ENCODE results near the gene KLHL6. TPM values are rescaled to one million over a fixed set of nuclear protein-coding genes. Genes with fewer than 3 reads are reported as not detected.

Gene KLHL6
- total RNA-seq, 4 donors from 2014 or later: 0.10 to 1.4 (median 0.39) TPM

DNA sequence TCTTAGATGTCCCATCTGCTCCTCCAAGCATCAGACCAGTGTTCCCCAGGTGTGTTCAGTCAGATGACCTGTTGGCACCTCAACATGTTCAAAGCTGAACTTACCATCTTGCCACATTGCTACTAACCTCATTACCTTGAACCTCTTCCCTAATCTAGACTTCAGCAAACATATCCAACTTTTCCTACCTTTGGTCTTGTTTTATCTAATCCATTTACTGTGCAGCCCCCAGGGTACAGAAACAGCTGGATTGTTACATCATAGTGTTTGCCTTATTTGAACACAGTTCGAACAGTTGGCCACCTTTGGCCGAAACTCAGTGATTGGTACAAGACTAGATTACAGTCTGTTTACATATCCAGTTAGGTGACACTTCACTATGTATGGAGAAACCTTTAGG, 91.0 kb downstream of the KLHL6 start:
- TF ChIP-seq POLR2A (IDR thresholded peaks at IDR 0.05) (no peak), EP300 (IDR thresholded peaks at IDR 0.05) (no peak), POLR2AphosphoS5 (IDR thresholded peaks at IDR 0.05) (no peak)
- TF ChIP-seq, protein P1, sequence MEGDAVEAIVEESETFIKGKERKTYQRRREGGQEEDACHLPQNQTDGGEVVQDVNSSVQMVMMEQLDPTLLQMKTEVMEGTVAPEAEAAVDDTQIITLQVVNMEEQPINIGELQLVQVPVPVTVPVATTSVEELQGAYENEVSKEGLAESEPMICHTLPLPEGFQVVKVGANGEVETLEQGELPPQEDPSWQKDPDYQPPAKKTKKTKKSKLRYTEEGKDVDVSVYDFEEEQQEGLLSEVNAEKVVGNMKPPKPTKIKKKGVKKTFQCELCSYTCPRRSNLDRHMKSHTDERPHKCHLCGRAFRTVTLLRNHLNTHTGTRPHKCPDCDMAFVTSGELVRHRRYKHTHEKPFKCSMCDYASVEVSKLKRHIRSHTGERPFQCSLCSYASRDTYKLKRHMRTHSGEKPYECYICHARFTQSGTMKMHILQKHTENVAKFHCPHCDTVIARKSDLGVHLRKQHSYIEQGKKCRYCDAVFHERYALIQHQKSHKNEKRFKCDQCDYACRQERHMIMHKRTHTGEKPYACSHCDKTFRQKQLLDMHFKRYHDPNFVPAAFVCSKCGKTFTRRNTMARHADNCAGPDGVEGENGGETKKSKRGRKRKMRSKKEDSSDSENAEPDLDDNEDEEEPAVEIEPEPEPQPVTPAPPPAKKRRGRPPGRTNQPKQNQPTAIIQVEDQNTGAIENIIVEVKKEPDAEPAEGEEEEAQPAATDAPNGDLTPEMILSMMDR (IDR thresholded peaks at IDR 0.05): no peak
- no peak for DNase-seq (ENCODE audit: low spot score in 2 of 2)

DNA sequence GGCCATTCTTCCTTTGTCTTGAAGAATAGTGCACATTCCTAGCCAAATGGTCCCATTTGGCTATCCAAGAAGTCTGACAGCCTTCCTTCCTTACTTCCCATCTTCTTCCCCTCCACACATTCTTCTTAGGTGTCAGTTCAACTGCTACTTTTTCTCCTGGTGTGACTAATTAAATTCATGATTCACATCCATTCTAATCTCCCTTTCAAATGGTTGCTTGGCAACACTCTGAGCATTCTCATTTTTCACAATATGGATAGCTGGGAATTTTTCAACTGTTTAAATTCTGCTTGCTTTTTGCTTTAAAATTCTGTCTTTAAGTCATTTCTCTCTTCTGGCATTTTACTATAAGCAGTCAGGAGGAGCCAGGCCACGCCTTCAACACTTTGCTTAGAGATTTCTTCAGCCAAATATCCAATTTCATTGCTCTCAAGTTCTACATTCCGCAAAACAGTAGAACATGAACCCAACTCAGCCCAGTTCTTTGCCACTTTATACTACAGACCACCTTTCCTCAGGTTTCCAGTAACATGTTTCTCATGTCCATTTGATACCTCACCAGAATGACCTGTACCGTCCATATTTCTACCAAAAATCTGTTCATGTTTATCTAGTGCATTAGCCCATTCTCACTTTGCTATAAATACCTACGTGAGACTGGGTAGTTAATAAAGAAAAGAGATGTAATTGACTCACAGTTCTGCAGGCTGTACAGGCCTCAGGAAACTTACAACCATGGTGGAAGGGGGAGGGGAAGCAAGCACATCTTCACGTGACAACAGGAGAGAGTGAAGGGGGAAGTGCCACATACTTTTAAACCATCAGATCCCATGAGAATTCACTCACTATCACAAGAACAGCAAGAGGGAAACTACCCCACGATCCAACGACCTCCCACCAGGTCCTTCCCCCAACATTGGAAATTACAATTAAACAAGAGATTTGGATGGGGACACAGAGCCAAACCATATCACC, 95.1 kb downstream of the KLHL6 start:
- Histone ChIP-seq H3K4me1 (no peaks in the 10 kb centered on the region), H3K27ac (no peak overlapping the region), H3K36me3 (no peaks in the 10 kb centered on the region), H3K4me3 (no peak overlapping the region), H3K27me3 (no peaks in the 10 kb centered on the region), H3K9me3 (no peaks in the 10 kb centered on the region)
- no peak for DNase-seq (ENCODE audit: low spot score in 2 of 2)
- 87% methylated on average over 7 of the region's 7 CpGs for WGBS
- no peak for TF ChIP-seq POLR2A (IDR thresholded peaks at IDR 0.05)
- no peak for TF ChIP-seq POLR2AphosphoS5 (IDR thresholded peaks at IDR 0.05)
- TF ChIP-seq EP300 (IDR thresholded peaks at IDR 0.05): no peak
- TF ChIP-seq, protein P1 (IDR thresholded peaks at IDR 0.05): no peak

More for the DNA sequence above, 91.0 kb downstream of the KLHL6 start:
- no peak overlapping the region for H3K4me3 ChIP-seq
- WGBS: 83% methylated on average over 2 of the region's 2 CpGs
- H3K36me3 ChIP-seq: no peaks in the 10 kb centered on the region
- H3K27ac ChIP-seq: no peak overlapping the region
- H3K9me3 ChIP-seq: no peaks in the 10 kb centered on the region
- H3K27me3 ChIP-seq: no peaks in the 10 kb centered on the region
- peaks cover 5% of the 10 kb centered on the region for H3K4me1 ChIP-seq

DNA sequence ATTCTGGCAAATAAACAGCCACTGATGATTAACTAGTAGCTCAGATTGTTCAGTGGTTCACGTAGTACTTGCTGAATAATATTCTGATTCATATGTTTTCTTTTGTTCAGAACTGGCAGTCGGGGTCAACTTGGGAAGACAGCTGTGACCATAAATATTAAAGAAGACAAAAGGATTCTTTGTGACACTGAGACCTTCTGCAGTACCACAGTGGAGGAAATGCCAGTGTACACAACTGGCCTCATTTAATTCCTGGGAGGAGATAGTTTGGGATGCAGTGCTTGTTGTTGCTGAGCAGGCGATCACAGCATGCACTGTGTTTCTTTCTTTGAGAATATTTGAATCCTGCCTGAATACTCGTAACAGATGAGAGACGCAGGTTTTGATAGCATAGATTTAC, 100.4 kb downstream of the KLHL6 start:
- Histone ChIP-seq H3K27me3 (no peaks in the 10 kb centered on the region), H3K4me1 (no peaks in the 10 kb centered on the region), H3K36me3 (no peaks in the 10 kb centered on the region), H3K4me3 (no peak overlapping the region), H3K9me3 (no peaks in the 10 kb centered on the region), H3K27ac (no peak overlapping the region)
- WGBS: 75% methylated on average over 5 of the region's 5 CpGs
- DNase-seq (ENCODE audit: low spot score in 2 of 2): no peak
- TF ChIP-seq, protein P1 (IDR thresholded peaks at IDR 0.05): no peak
- TF ChIP-seq POLR2AphosphoS5 (IDR thresholded peaks at IDR 0.05) (no peak), EP300 (IDR thresholded peaks at IDR 0.05) (no peak), POLR2A (IDR thresholded peaks at IDR 0.05) (no peak)

DNA sequence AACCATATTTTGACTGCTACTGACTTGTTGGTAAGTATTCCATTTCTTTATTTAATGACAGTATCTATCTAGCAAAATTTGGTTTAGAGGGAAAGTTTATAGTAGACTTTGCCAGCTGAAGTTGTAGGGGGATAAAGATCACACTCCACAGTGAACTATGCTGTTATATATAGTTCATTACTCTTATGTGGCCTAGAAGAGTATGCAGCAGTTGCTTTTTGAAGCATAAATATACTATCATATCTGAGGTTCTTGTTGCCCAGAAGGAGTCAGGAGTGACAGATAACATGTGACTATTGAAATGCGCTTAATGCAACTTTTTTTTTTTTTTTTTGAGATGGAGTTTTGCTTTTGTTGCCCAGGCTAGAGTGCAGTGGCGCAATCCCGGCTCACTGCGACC, 101.4 kb downstream of the KLHL6 start:
- no peak for DNase-seq (ENCODE audit: low spot score in 2 of 2)
- Histone ChIP-seq H3K27ac (no peak overlapping the region), H3K36me3 (no peaks in the 10 kb centered on the region), H3K4me1 (peaks cover 4% of the 10 kb centered on the region), H3K9me3 (no peaks in the 10 kb centered on the region), H3K27me3 (no peaks in the 10 kb centered on the region), H3K4me3 (no peak overlapping the region)
- TF ChIP-seq, protein P1 (IDR thresholded peaks at IDR 0.05): no peak
- TF ChIP-seq POLR2AphosphoS5 (IDR thresholded peaks at IDR 0.05) (no peak), EP300 (IDR thresholded peaks at IDR 0.05) (no peak), POLR2A (IDR thresholded peaks at IDR 0.05) (no peak)
- WGBS: 94% methylated on average over 4 of the region's 4 CpGs

DNA sequence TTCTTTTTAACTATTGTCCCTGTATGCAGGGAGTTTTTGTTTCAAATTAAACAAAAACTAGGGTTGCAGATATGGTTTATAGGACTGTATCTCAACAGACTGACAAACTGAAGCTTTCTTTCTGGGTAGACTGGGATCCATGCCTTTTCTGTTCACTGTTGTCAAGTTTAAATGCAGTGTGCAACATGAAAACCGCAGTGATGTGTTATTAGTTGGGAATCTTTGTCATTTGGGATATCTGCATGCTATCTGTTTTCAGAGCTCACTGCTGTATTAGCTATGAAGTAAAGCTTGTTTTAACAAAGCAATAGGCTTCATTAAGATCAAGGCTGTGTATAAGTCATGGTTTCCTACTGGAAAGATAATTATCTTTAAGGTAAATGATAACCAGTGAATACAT, 105.7 kb downstream of the KLHL6 start:
- Histone ChIP-seq H3K4me3 (no peak overlapping the region), H3K4me1 (peaks cover 12% of the 10 kb centered on the region), H3K9me3 (no peaks in the 10 kb centered on the region), H3K27ac (no peak overlapping the region), H3K27me3 (no peaks in the 10 kb centered on the region), H3K36me3 (no peaks in the 10 kb centered on the region)
- TF ChIP-seq EP300 (IDR thresholded peaks at IDR 0.05) (no peak), POLR2A (IDR thresholded peaks at IDR 0.05) (no peak), POLR2AphosphoS5 (IDR thresholded peaks at IDR 0.05) (no peak)
- TF ChIP-seq, protein P1 (IDR thresholded peaks at IDR 0.05): no peak
- DNase-seq (ENCODE audit: low spot score in 2 of 2): no peak
- 95% methylated on average over 1 of the region's 1 CpG for WGBS

All from suprapubic skin (tissue), 4 donors.